Spleen (tissue), 11 donors: ENCODE results near the gene PDE1C. TPM values are rescaled to one million over a fixed set of nuclear protein-coding genes. Genes with fewer than 3 reads are reported as not detected.

Source experiments
- DNase-seq: peaks from one replicate; pipeline ENCODE4 v3.0.0-alpha.2; 2020
- H3K27ac ChIP-seq, 8 donors: fragments of 200-600 bp; sonication (generic) in 7 of 8; 1 replicate in 4 of 8; 2 replicates in 4 of 8; pipeline versions ENCODE4 v1.5.0 to v1.8.0; 2016 to 2021; ENCODE audit warnings: inconsistent platforms in 4 of 8, mild to moderate bottlenecking in 4 of 8, moderate library complexity in 1 of 8
- H3K27me3 ChIP-seq, 7 donors: fragments of 200-600 bp; sonication (generic) in 6 of 7; replicated peaks in 1 of 7; 1 replicate in 4 of 7; 2 replicates in 3 of 7; pipeline versions ENCODE4 v1.5.0 to v1.8.0; 2016 to 2021; ENCODE audit warnings: inconsistent platforms in 3 of 7, mild to moderate bottlenecking in 1 of 7
- H3K36me3 ChIP-seq, 6 donors: fragments of 200-600 bp; sonication (generic) in 5 of 6; 1 replicate in 4 of 6; 2 replicates in 2 of 6; pipeline versions ENCODE4 v1.5.0 to v1.8.0; 2016 to 2021; ENCODE audit warnings: inconsistent platforms in 2 of 6
- H3K4me1 ChIP-seq, 6 donors: fragments of 200-600 bp; sonication (generic) in 5 of 6; 1 replicate in 3 of 6; 2 replicates in 3 of 6; pipeline versions ENCODE4 v1.5.0 to v1.8.0; 2016 to 2021; ENCODE audit warnings: inconsistent platforms in 3 of 6
- H3K4me3 ChIP-seq, 8 donors: fragments of 200-600 bp; sonication (generic) in 7 of 8; 1 replicate in 4 of 8; 2 replicates in 4 of 8; pipeline versions ENCODE4 v1.5.0 to v1.8.0; 2016 to 2021; ENCODE audit warnings: inconsistent platforms in 4 of 8, mild to moderate bottlenecking in 4 of 8, moderate library complexity in 2 of 8
- H3K9me3 ChIP-seq, 8 donors: fragments of 200-600 bp; sonication (generic) in 7 of 8; 1 replicate in 4 of 8; 2 replicates in 4 of 8; pipeline versions ENCODE4 v1.5.0 to v1.8.0; 2016 to 2021; ENCODE audit warnings: inconsistent platforms in 4 of 8
- CTCF ChIP-seq, 11 experiments: fragments of 200-600 bp in 7 of 11; fragments of 450-650 bp in 4 of 11; sonication (generic) in 4 of 11; IDR thresholded peaks in 8 of 11; conservative IDR thresholded peaks in 3 of 11; 1 replicate in 7 of 11; 2 replicates in 4 of 11; pipeline versions ENCODE4 v1.4.0 to v1.8.0; 2016 to 2021; ENCODE audit warnings: antibody characterized with exemption in 11 of 11, inconsistent platforms in 4 of 11, mild to moderate bottlenecking in 1 of 11
- POLR2A ChIP-seq, 3 donors: fragments of 450-650 bp; IDR thresholded peaks; one replicate each; pipeline ENCODE4 v1.5.1; 2017; ENCODE audit warnings: antibody characterized with exemption in 3 of 3, mild to moderate bottlenecking in 1 of 3
- POLR2AphosphoS5 ChIP-seq, 3 donors: sonication (generic); formaldehyde crosslinking; IDR thresholded peaks; one replicate each; pipeline ENCODE4 v1.5.1; 2017; ENCODE audit warnings: antibody characterized with exemption in 3 of 3
- WGBS, 5 donors: extraction: QIAGEN DNeasy Blood & Tissue Kit in 3 of 5; methylation state at CpG; one replicate each; pipeline versions ENCODE4 v1.1.5 to v1.1.7; 2013 to 2018; 5-methylcytosine and 5-hydroxymethylcytosine counted together
- intact Hi-C: fragments of 100-400 bp; cut with DNase I; formaldehyde crosslinking; loops from one replicate; pipeline ENCODE4 v1.15.0; 2023; ENCODE audit warnings: low total_unique reads
- polyA plus RNA-seq, 3 donors: library from polyadenylated mRNA; stranded (reverse); fragments of 200-250 nt; gene quantifications; one replicate each; pipeline ENCODE4 v1.2.1, GENCODE V29; 2013
- total RNA-seq, 7 donors: library from RNA; depleted of rRNA in 3 of 7; stranded (reverse); fragments of >200 nt in 3 of 7; fragmentation: NEBNext Ultra II Directional in 4 of 7; extraction: Animal tissue kit (Norgen Biotek cat#: 25700) in 4 of 7; gene quantifications; one replicate each; pipeline versions ENCODE4 v1.1.0 to v1.2.1, GENCODE V29; 2016 to 2021
- donor health status: healthy with polysubstance abuse.
- donor health status: DM: no; HTN: no; CAD: no; lungs with moderate emphysema.
- donor health status: DM: no; HTN: no; CAD: no.
- donor health status: Bipolar disorder and iron deficiency.
- donor health status: healthy.
- donor health status: DM: no; HTN: no; CAD: no.
- donor health status: DM: yes; HTN: yes; CAD: no.

PDE1C gene
- total and polyA plus RNA-seq, 10 donors = 0.53 to 3.3 (median 1.6) TPM

DNA sequence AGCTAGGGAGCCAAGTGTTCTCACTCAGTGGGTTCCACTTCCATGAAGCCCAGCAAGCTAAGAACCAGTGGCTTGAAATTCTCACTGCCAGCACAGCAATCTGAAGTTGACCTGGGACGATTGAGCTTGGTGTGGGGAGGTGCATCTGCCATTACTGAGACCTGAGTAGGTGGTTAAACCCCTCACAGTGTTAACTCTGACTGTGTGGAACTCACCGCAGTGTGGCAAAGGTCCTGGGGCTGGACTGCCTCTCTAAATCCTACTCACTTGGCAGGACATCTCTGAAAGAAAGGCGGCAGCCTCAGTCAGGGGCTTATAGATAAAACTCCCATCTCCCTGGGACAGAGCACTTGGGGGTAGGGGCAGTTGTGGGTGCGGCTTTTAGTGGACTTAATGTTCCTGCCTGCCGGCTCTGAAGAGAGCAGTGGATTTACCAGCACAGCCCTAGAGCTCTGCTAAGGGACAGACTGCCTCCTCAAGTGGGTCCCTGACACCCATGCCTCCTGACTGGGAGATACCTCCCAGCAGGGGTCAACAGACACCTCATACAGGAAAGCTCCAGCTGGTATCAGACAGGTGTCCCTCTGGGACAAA lies 143.1 kb downstream of the PDE1C start:
- H3K4me3 ChIP-seq = no peak overlapping the region
- H3K27me3 ChIP-seq = peaks cover 0 to 4% (median 0%) of the 10 kb centered on the region in 7 donors
- DNase-seq = no peak
- WGBS, 5 donors = 77 to 88% (median 80%) methylated on average over 5 of the region's 5 CpGs
- H3K9me3 ChIP-seq = peaks cover 0 to 10% (median 0%) of the 10 kb centered on the region in 8 donors
- intact Hi-C loops = no loop called here
- H3K36me3 ChIP-seq = no peaks in the 10 kb centered on the region
- H3K27ac ChIP-seq = no peak overlapping the region
- no peaks in the 10 kb centered on the region for H3K4me1 ChIP-seq
- TF ChIP-seq POLR2A (IDR thresholded peaks at IDR 0.05) = no peak
- no peak for TF ChIP-seq CTCF (IDR thresholded peaks at IDR 0.05 in 8 of 11, conservative IDR thresholded peaks at IDR 0.05 in 3 of 11)
- no peak for TF ChIP-seq POLR2AphosphoS5 (IDR thresholded peaks at IDR 0.05)

DNA sequence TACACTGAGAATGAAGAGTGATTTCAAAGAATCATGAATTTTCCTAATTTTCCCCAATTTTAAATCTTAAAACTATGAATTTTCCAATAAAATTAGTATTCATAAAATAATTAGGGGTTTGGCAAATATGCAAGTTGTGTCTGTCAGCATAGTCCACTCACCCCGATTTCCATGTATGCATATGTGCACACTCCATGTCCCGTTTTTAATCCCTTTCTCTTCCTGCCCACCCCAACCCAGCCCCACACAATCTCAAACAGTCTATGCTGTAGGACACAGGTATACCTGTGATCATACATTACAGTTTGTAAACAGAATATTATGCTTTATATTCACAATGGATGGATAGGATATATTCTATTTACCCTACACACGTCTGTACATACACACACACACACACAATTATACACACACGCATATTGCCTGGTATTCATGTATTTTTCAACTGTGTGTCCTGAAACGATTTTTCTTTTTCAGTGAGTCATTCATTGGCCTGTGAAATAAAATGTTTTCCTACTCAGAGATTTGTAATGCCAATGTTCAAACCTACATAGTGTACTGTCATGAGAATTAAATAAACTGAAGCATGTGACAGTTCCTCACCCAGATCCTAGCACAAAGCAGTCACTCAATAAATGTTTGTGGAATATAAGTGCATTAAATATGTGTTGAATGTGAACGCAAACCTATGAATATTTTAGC lies 144.3 kb downstream of the PDE1C start:
- Histone ChIP-seq H3K27me3 (peaks cover 0 to 4% (median 0%) of the 10 kb centered on the region in 7 donors), H3K4me3 (no peak overlapping the region), H3K9me3 (peaks cover 0 to 10% (median 0%) of the 10 kb centered on the region in 8 donors), H3K36me3 (no peaks in the 10 kb centered on the region), H3K27ac (no peak overlapping the region), H3K4me1 (no peaks in the 10 kb centered on the region)
- intact Hi-C loops = no loop called here
- no peak for TF ChIP-seq CTCF (IDR thresholded peaks at IDR 0.05 in 8 of 11, conservative IDR thresholded peaks at IDR 0.05 in 3 of 11)
- no peak for TF ChIP-seq POLR2AphosphoS5 (IDR thresholded peaks at IDR 0.05)
- no peak for TF ChIP-seq POLR2A (IDR thresholded peaks at IDR 0.05)
- DNase-seq = no peak
- WGBS, 5 donors = 81 to 89% (median 83%) methylated on average over 6 of the region's 6 CpGs

DNA sequence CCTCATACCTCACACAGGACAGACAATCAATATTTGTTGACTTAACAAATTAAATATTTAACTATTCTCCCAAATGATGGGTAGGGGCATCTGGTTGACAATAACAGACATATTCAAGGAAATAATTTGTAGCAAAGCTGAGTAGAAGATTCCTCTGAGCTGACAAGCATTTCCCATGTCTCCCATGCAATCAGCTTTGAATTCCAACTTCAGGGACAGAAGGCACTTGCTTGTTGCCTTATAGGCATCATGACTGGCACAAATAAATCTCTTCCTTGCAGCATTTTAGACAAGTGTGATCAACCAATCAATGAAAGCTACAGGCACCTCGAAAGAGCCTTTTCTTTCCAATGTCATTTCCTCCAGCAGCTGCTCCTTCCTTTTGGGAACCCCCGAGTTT lies 146.0 kb downstream of the PDE1C start:
- no peak overlapping the region for H3K27ac ChIP-seq
- intact Hi-C loops = no loop called here
- WGBS, 5 donors = 53 to 80% (median 74%) methylated on average over 2 of the region's 2 CpGs
- peaks cover 0 to 6% (median 0%) of the 10 kb centered on the region in 8 donors for H3K9me3 ChIP-seq
- TF ChIP-seq POLR2AphosphoS5 (IDR thresholded peaks at IDR 0.05) (no peak), POLR2A (IDR thresholded peaks at IDR 0.05) (no peak), CTCF (IDR thresholded peaks at IDR 0.05 in 8 of 11, conservative IDR thresholded peaks at IDR 0.05 in 3 of 11) (no peak)
- no peaks in the 10 kb centered on the region for H3K4me1 ChIP-seq
- H3K36me3 ChIP-seq = no peaks in the 10 kb centered on the region
- H3K27me3 ChIP-seq = peaks cover 0 to 4% (median 0%) of the 10 kb centered on the region in 7 donors
- no peak overlapping the region for H3K4me3 ChIP-seq
- DNase-seq = no peak

DNA sequence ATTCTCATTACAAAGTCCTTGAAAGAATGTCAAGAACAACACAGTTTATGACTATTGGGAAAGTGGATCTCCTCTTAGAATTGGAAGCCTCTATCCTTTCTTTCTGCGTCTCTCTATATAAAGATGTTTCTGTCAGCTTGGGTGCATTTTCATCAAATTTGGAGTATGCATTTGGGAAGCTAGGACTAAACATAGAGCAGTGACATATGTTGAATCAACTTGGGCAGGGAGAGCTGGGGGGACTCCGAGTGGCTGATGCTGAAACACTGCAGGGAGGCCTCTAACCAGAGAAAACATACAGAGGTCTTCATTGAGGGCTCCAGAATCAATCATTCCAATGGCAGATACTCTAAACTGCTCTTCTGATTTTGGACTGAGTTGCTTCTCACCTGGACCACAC lies 147.4 kb downstream of the PDE1C start:
- Histone ChIP-seq H3K36me3 (no peaks in the 10 kb centered on the region), H3K27me3 (peaks cover 0 to 4% (median 0%) of the 10 kb centered on the region in 7 donors), H3K4me1 (no peaks in the 10 kb centered on the region), H3K4me3 (no peak overlapping the region), H3K9me3 (no peaks in the 10 kb centered on the region), H3K27ac (no peak overlapping the region)
- no peak for DNase-seq
- WGBS, 5 donors = 76 to 91% (median 85%) methylated on average over 2 of the region's 2 CpGs
- TF ChIP-seq POLR2A (IDR thresholded peaks at IDR 0.05) (no peak), POLR2AphosphoS5 (IDR thresholded peaks at IDR 0.05) (no peak), CTCF (IDR thresholded peaks at IDR 0.05 in 8 of 11, conservative IDR thresholded peaks at IDR 0.05 in 3 of 11) (no peak)
- intact Hi-C loops = no loop called here
